Heart left ventricle (tissue), 16 donors: ENCODE data around the gene IGSF11. TPM values are rescaled to one million over a fixed set of nuclear protein-coding genes. Genes with fewer than 3 reads are reported as not detected.

ENCODE experiments used
- ATAC-seq, 4 donors: fragments of 200-7000 bp; cut with Tn5 transposase; one replicate each; pipeline ENCODE4 v1.9.1; 2020 to 2022; ENCODE audit warnings: moderate library complexity in 4 of 4, mild to moderate bottlenecking in 3 of 4, moderate number of reproducible peaks in 1 of 4
- DNase-seq, 5 donors: peaks; one replicate each; pipeline ENCODE4 v3.0.0-alpha.2; 2020
- H3K27ac ChIP-seq, 12 donors: fragments of 200-600 bp; sonication (generic) in 4 of 12; one replicate each; pipeline versions ENCODE4 v1.5.0 to v1.8.0; 2016 to 2022; ENCODE audit warnings: mild to moderate bottlenecking in 2 of 12
- H3K27me3 ChIP-seq, 9 donors: fragments of 200-600 bp; sonication (generic) in 2 of 9; one replicate each; pipeline versions ENCODE4 v1.5.1 to v1.8.0; 2016 to 2022; ENCODE audit warnings: mild to moderate bottlenecking in 3 of 9
- H3K36me3 ChIP-seq, 9 donors: fragments of 200-600 bp; sonication (generic) in 2 of 9; one replicate each; pipeline versions ENCODE4 v1.5.0 to v1.8.0; 2018 to 2022; ENCODE audit warnings: mild to moderate bottlenecking in 2 of 9
- H3K4me1 ChIP-seq, 12 donors: fragments of 200-600 bp; sonication (generic) in 4 of 12; one replicate each; pipeline versions ENCODE4 v1.5.0 to v1.8.0; 2016 to 2022; ENCODE audit warnings: mild to moderate bottlenecking in 3 of 12
- H3K4me3 ChIP-seq, 12 donors: fragments of 200-600 bp; sonication (generic) in 4 of 12; one replicate each; pipeline versions ENCODE4 v1.5.0 to v1.8.0; 2017 to 2022; ENCODE audit warnings: mild to moderate bottlenecking in 9 of 12, moderate library complexity in 4 of 12
- H3K9me3 ChIP-seq, 12 donors: fragments of 200-600 bp; sonication (generic) in 4 of 12; one replicate each; pipeline versions ENCODE4 v1.5.0 to v1.8.0; 2016 to 2022; ENCODE audit warnings: mild to moderate bottlenecking in 1 of 12
- POLR2A ChIP-seq, 2 donors: fragments of 450-650 bp; IDR thresholded peaks; one replicate each; pipeline ENCODE4 v1.6.1; 2017; ENCODE audit warnings: antibody characterized with exemption in 2 of 2, mild to moderate bottlenecking in 2 of 2, moderate library complexity in 2 of 2
- WGBS, 4 donors: extraction: QIAGEN DNeasy Blood & Tissue Kit in 2 of 4; methylation state at CpG; one replicate each; pipeline versions ENCODE4 v1.1.5 to v1.1.7; 2013 to 2018; 5-methylcytosine and 5-hydroxymethylcytosine counted together
- intact Hi-C, 10 donors: fragments of 100-400 bp; cut with DNase I; formaldehyde crosslinking; loops; one replicate each; pipeline versions ENCODE4 v1.11.1 to v1.14.2; 2022
- polyA plus RNA-seq, 2 donors: library from polyadenylated mRNA; stranded (reverse); fragments of 200-250 nt; gene quantifications; one replicate each; pipeline ENCODE4 v1.2.3, GENCODE V29; 2013
- total RNA-seq, 9 donors: library from RNA; depleted of rRNA in 2 of 9; stranded (reverse); fragments of >200 nt in 2 of 9; fragmentation: NEBNext Ultra II Directional in 3 of 9; extraction: Animal tissue kit (Norgen Biotek cat#: 25700) in 3 of 9; gene quantifications; one replicate each; pipeline versions ENCODE4 v1.1.0 to v1.2.4, GENCODE V29; 2016 to 2023
- TF ChIP-seq, protein P1 (sequence below), 12 donors: fragments of 200-600 bp; sonication (generic) in 4 of 12; IDR thresholded peaks; one replicate each; pipeline versions ENCODE4 v1.5.0 to v1.8.0; 2018 to 2022; ENCODE audit warnings: antibody characterized with exemption in 12 of 12, mild to moderate bottlenecking in 5 of 12
- donor health status: ischemic (EF 13 %, LVEDD 7.1; RV severe dilation, severe dysfunction).
- donor health status: healthy with polysubstance abuse.
- donor health status: DM: no; HTN: yes; CAD: no.
- donor health status: DM: no; HTN: no; CAD: no.
- donor health status: ischemic (EF 25% LVEDD 6.9; RV normal size, moderate dysfunction).
- donor health status: ischemic (EF 25% LVEDD 5.7; RV mildly dilated, moderate dysfunction).
- donor health status: healthy.
- donor health status: DM: yes; HTN: yes; CAD: no.
- donor health status: ischemic (EF 35%, LVEDD 5.7; RV mildly dilated, moderate dysfunction).
- donor health status: nonischemic (EF 11% LVEDD 7.7; RV severe dilation, severe dysfunction).
- donor health status: DM: yes; HTN: yes; CAD: no.
- donor health status: PGD.
- donor health status: ischemic (EF 29% LVEDD 5.4; RV normal size, mild dysfunction).
- donor health status: nonischemic (EF 23%, LVEDD 6.1; RV moderate dilation, normal function).

IGSF11 gene
- total and polyA plus RNA-seq, 11 donors = 0.32 to 5.0 (median 1.5) TPM

- H3K36me3 ChIP-seq = no peaks in the 10 kb centered on the region
- H3K4me3 ChIP-seq = no peak overlapping the region
- no peaks in the 10 kb centered on the region for H3K9me3 ChIP-seq
- H3K27ac ChIP-seq = no peak overlapping the region
- intact Hi-C loops = no loop called here
- H3K4me1 ChIP-seq = no peaks in the 10 kb centered on the region
- no peak for ATAC-seq
- TF ChIP-seq, protein P1, sequence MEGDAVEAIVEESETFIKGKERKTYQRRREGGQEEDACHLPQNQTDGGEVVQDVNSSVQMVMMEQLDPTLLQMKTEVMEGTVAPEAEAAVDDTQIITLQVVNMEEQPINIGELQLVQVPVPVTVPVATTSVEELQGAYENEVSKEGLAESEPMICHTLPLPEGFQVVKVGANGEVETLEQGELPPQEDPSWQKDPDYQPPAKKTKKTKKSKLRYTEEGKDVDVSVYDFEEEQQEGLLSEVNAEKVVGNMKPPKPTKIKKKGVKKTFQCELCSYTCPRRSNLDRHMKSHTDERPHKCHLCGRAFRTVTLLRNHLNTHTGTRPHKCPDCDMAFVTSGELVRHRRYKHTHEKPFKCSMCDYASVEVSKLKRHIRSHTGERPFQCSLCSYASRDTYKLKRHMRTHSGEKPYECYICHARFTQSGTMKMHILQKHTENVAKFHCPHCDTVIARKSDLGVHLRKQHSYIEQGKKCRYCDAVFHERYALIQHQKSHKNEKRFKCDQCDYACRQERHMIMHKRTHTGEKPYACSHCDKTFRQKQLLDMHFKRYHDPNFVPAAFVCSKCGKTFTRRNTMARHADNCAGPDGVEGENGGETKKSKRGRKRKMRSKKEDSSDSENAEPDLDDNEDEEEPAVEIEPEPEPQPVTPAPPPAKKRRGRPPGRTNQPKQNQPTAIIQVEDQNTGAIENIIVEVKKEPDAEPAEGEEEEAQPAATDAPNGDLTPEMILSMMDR (IDR thresholded peaks at IDR 0.05) = no peak
- TF ChIP-seq POLR2A (IDR thresholded peaks at IDR 0.05) = no peak
- 96 to 99% (median 98%) methylated on average over 2 of the region's 2 CpGs for WGBS, 4 donors
- H3K27me3 ChIP-seq = no peaks in the 10 kb centered on the region
- no peak for DNase-seq
These were observed 102.7 kb downstream of the IGSF11 start for GRCh38 chr3:118931996-118932395.

- Histone ChIP-seq H3K27ac (no peak overlapping the region), H3K4me3 (no peak overlapping the region), H3K36me3 (no peaks in the 10 kb centered on the region), H3K9me3 (no peaks in the 10 kb centered on the region), H3K27me3 (no peaks in the 10 kb centered on the region), H3K4me1 (no peaks in the 10 kb centered on the region)
- TF ChIP-seq, protein P1 (IDR thresholded peaks at IDR 0.05) = no peak
- no peak for TF ChIP-seq POLR2A (IDR thresholded peaks at IDR 0.05)
- ATAC-seq (no peak), DNase-seq (no peak)
- intact Hi-C loops = no loop called here
- WGBS, 4 donors = 81 to 85% (median 84%) methylated on average over 6 of the region's 6 CpGs
These were observed 107.2 kb downstream of the IGSF11 start for GRCh38 chr3:118927449-118927848.

- no peaks in the 10 kb centered on the region for H3K36me3 ChIP-seq
- intact Hi-C loops = no loop called here
- H3K9me3 ChIP-seq = no peaks in the 10 kb centered on the region
- no peak overlapping the region for H3K4me3 ChIP-seq
- DNase-seq (no peak), ATAC-seq (no peak)
- no peaks in the 10 kb centered on the region for H3K27me3 ChIP-seq
- no peak overlapping the region for H3K27ac ChIP-seq
- no peaks in the 10 kb centered on the region for H3K4me1 ChIP-seq
- TF ChIP-seq, protein P1 (IDR thresholded peaks at IDR 0.05) = no peak
- TF ChIP-seq POLR2A (IDR thresholded peaks at IDR 0.05) = no peak
- WGBS, 4 donors = 44 to 50% (median 47%) methylated on average over 3 of the region's 3 CpGs
These were observed 122.5 kb downstream of the IGSF11 start for GRCh38 chr3:118912188-118912587.

- no peak for TF ChIP-seq POLR2A (IDR thresholded peaks at IDR 0.05)
- TF ChIP-seq, protein P1 (IDR thresholded peaks at IDR 0.05) = no peak
- H3K4me3 ChIP-seq = no peak overlapping the region
- no peaks in the 10 kb centered on the region for H3K36me3 ChIP-seq
- no peaks in the 10 kb centered on the region for H3K9me3 ChIP-seq
- H3K27ac ChIP-seq = no peak overlapping the region
- no peaks in the 10 kb centered on the region for H3K4me1 ChIP-seq
- DNase-seq = no peak
- no peak for ATAC-seq
- 67 to 82% (median 72%) methylated on average over 3 of the region's 3 CpGs for WGBS, 4 donors
- intact Hi-C loops = no loop called here
- no peaks in the 10 kb centered on the region for H3K27me3 ChIP-seq
These were observed 124.3 kb downstream of the IGSF11 start for GRCh38 chr3:118910332-118910731.
